ENCODE data around the gene MYL7.

Gene MYL7

GRCh38 chr7:44099669-44100068 lies 41.5 kb downstream of the MYL7 start:
- DNase-seq (ENCODE audit: low read depth), result no peak

DNA sequence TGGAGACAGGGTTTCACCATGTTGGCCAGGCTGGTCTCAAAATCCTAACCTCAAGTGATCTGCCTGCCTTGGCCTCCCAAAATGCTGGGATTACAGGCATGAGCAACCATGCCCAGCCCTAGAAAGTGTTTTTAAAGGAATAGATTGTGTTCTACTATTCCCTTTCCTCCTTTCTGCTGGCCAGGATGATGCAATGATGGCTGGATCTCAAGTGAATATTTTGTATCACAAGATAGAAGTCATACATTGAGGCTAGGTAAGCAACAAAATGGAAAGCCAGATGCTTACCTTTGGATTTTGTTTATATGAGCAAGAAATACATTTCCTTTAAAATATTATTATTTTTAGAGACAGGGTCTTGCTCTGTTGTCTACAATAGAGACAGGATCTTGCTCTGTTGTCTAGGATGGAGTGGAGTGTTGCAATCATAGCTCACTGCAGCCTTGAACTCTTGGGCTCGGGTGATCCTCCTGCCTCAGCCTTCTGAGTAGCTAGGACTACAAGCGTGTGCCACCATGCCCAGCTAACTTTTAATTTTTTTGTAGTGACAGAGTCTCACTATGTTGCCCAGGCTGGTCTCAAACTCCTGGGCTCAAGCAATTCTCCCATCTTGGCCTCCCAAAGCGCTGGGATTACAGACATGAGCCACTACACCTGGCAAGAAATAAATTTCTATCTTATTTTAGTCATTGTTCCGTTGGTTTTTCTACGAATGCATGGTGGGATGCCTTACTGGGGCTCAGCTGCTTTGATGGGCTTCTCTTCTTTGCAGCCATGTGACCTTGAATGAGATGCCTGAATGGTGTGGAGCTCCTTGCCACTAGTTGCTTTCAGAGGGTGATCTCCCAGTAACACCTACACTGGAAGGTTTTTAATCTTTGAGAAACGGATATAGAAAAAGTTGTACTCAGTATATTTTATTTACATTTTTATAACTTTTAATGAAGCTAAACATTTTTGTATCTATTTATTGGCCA lies 42.8 kb downstream of the MYL7 start:
- no peak for DNase-seq (ENCODE audit: low read depth)

- no peak for DNase-seq (ENCODE audit: low read depth)
These were observed 43.8 kb downstream of the MYL7 start for GRCh38 chr7:44097064-44097932.

DNA sequence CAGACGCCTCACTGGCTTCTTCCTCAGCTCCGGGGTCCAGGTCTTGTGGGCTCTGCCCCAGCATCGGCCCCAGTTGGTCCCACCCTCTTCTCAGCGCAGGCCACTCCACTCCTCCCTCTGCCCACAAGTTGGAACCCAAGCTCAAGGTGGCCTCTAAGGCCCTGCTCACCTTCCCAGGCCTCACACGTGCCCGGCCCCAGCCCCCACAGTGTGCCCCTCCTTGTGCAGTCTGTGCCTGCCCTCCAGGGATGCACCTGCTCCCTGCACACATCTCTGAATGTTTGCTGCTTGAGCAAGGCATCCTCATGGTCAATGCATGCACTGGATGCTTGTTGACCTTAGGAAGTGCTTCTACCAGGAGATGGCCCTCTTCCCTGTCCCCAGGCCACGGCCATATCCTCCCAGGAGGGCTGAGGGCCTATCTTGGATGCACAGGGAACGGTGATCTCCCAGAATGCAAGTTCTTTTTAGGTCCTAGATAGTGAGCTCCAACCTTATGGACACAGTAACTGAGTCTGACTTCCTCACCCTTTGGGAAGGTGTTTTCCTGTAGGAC lies 44.7 kb downstream of the MYL7 start:
- no peak for DNase-seq (ENCODE audit: low read depth)

GRCh38 chr7:44095781-44096180 lies 45.4 kb downstream of the MYL7 start:
- DNase-seq (ENCODE audit: low read depth), result no peak

- DNase-seq (ENCODE audit: low read depth), result no peak
These were observed 46.1 kb downstream of the MYL7 start for GRCh38 chr7:44094883-44095592.

DNA sequence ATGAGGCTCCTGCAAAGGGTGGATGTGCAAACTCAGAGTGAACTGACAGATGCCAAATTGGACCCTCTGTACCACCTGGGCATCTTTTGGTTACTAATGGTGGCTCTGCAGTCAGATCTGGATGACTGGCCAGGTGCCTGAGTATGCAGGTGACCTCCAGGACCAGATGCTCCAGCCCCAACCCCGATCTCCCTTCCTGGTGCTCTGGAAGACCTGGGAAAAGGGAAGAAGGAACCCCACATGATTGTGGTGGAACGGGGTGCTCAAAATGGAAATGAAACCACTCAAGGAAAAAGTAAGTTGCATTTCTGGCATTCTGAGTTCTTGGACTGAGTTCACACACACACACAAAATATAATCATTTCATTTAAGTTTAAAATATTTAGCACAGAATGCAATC lies 46.8 kb downstream of the MYL7 start:
- DNase-seq (ENCODE audit: low read depth), result no peak

- no peak for DNase-seq (ENCODE audit: low read depth)
These were observed 48.0 kb downstream of the MYL7 start for GRCh38 chr7:44093102-44093641.

Measured in fibroblast of the conjunctiva (primary cell).